Raji (cell line): ENCODE measurements around the gene TNFSF9.

Experiments
- POLR2A ChIP-seq: IDR thresholded peaks from 2 replicates; pipeline ENCODE4 v1.6.1; 2011; ENCODE audit warnings: low read depth, low read length, control low read depth; ENCODE audit not compliant: insufficient read depth

Gene TNFSF9

GRCh38 chr19:6530386-6531162, at the start of gene TNFSF9:
TSS of gene TNFSF9 (plus strand) at chr19:6531026. CDS start at chr19:6531037, 11 bp downstream.
- peak; percentile 100 for TF ChIP-seq POLR2A

- TF ChIP-seq POLR2A = peak; percentile 59; the same call in 1 of the 2 replicates
These were observed 49.1 kb upstream of the TNFSF9 start, which contains the start of gene DENND1C for GRCh38 chr19:6481541-6482342. TSS of gene DENND1C (minus strand) at chr19:6481787. CDS start at chr19:6481695, 92 bp downstream.

GRCh38 chr19:6482343-6482686, 48.5 kb upstream of the TNFSF9 start:
- no peak for TF ChIP-seq POLR2A

- no peak for TF ChIP-seq POLR2A
These were observed 47.6 kb upstream of the TNFSF9 start for GRCh38 chr19:6483235-6483634.

- TF ChIP-seq POLR2A = no peak
These were observed 46.6 kb upstream of the TNFSF9 start for GRCh38 chr19:6484230-6484629.

GRCh38 chr19:6484831-6485230, 46.0 kb upstream of the TNFSF9 start:
- no peak for TF ChIP-seq POLR2A

GRCh38 chr19:6489278-6490061, 41.4 kb upstream of the TNFSF9 start:
- peak; percentile 70 for TF ChIP-seq POLR2A

- TF ChIP-seq POLR2A = no peak
These were observed 40.7 kb upstream of the TNFSF9 start for GRCh38 chr19:6490134-6490533.

- no peak for TF ChIP-seq POLR2A
These were observed 38.8 kb upstream of the TNFSF9 start for GRCh38 chr19:6491802-6492592.

- TF ChIP-seq POLR2A = no peak
These were observed 36.3 kb upstream of the TNFSF9 start for GRCh38 chr19:6494438-6495036.

- TF ChIP-seq POLR2A = no peak
These were observed 34.9 kb upstream of the TNFSF9 start for GRCh38 chr19:6495947-6496346.

GRCh38 chr19:6498294-6499036, 32.4 kb upstream of the TNFSF9 start:
- no peak for TF ChIP-seq POLR2A

GRCh38 chr19:6499052-6499790, 31.6 kb upstream of the TNFSF9 start:
- TF ChIP-seq POLR2A = no peak
